Fibroblast of the conjunctiva (primary cell): ENCODE data around the gene NATD1.
"Not testable (repeated sequence)": the region's sequence is repeated elsewhere in the genome, so short reads cannot be mapped to it uniquely, and the experiment has no call there.

ENCODE experiments used
- DNase-seq: peaks from one replicate; pipeline ENCODE4 v3.0.0-alpha.2; 2010; ENCODE audit warnings: low read depth

The NATD1 gene

DNA sequence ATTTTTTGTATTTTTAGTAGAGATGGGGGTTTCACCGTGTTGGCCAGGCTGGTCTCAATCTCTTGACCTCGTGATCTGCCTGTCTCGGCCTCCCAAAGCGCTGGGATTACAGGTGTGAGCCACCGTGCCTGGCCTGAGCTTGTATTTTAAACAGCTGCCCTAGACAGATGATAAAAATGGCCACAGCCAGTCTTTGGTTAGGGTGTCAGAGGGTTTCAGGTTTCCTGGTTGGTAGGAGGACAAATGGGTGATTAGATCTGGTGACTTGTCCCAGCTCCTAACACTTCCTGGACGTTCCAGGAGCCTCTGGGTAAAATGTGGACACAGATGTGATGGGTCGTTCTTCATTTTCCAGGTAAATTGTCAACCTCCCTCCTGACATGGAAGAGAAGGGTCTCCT lies 60.8 kb downstream of the NATD1 start:
- DNase-seq, result not testable (repeated sequence)

- DNase-seq, result no peak
Measured at GRCh38 chr17:21191698-21192097, 61.5 kb downstream of the NATD1 start.

GRCh38 chr17:21190078-21190477 lies 63.1 kb downstream of the NATD1 start:
- no peak for DNase-seq

DNA sequence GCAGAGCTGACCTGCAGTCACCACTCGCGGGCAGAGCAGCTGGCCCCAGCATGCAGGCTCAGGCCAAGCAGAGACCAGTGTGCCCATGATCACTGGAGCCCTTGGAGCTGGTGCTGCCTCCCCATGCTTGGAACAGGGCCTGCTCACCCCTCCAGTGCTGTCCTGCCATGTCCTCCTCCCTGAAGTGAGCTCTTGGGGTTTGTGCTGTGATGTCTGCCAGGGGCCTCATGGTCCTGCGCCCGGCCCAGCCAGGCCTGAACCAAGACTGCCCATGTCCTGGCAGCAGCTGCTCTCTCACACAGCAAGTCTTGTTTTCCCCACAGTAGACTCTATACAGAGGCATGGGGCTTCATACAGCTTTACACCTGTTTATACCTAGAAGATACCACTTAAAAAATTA lies 63.8 kb downstream of the NATD1 start:
- no peak for DNase-seq
